Pancreas (tissue), 10 donors: ENCODE results near the gene OR1C1. TPM values are rescaled to one million over a fixed set of nuclear protein-coding genes. Genes with fewer than 3 reads are reported as not detected.
"Not testable (repeated sequence)": the region's sequence is repeated elsewhere in the genome, so short reads cannot be mapped to it uniquely, and the experiment has no call there.

Experiments used
- ATAC-seq, 4 donors: fragments of 200-7000 bp; cut with Tn5 transposase; one replicate each; pipeline versions ENCODE4 v1.8.0 to v1.9.1; 2020; ENCODE audit warnings: mild to moderate bottlenecking in 4 of 4, moderate library complexity in 4 of 4
- DNase-seq, 6 donors: peaks; one replicate each; pipeline ENCODE4 v3.0.0-alpha.2; 2020
- FAIRE-seq: peaks from 2 replicates; lab custom pipeline; 2012; peaks lifted over from hg19 to GRCh38; lab: Jason Lieb, UNC
- H3K27ac ChIP-seq, 4 donors: fragments of 200-600 bp; sonication (generic); 1 replicate in 3 of 4; 2 replicates in 1 of 4; pipeline versions ENCODE4 v1.5.0 to v1.8.0; 2020
- H3K27me3 ChIP-seq, 4 donors: fragments of 200-600 bp; one replicate each; pipeline ENCODE4 v1.8.0; 2021
- H3K36me3 ChIP-seq, 3 donors: fragments of 200-600 bp; sonication (generic) in 1 of 3; one replicate each; pipeline versions ENCODE4 v1.5.0 to v1.8.0; 2020 to 2021
- H3K4me1 ChIP-seq, 3 donors: fragments of 200-600 bp; one replicate each; pipeline ENCODE4 v1.8.0; 2021
- H3K4me3 ChIP-seq, 4 donors: fragments of 200-600 bp; sonication (generic) in 2 of 4; one replicate each; pipeline versions ENCODE4 v1.5.0 to v1.8.0; 2020 to 2021
- H3K9me3 ChIP-seq, 4 donors: fragments of 200-600 bp; one replicate each; pipeline ENCODE4 v1.8.0; 2021
- WGBS, 2 donors: extraction: QIAGEN DNeasy Blood & Tissue Kit; methylation state at CpG; one replicate each; pipeline ENCODE4 v1.1.7; 2013; 5-methylcytosine and 5-hydroxymethylcytosine counted together
- intact Hi-C, 3 donors: fragments of 100-400 bp; cut with DNase I; formaldehyde crosslinking; loops; one replicate each; pipeline versions ENCODE4 v1.11.1 to v1.14.2; 2022
- polyA plus RNA-seq, 2 donors: library from polyadenylated mRNA; stranded (reverse); fragments of 200-250 nt; gene quantifications; one replicate each; pipeline ENCODE4 v1.2.3, GENCODE V29; 2013
- total RNA-seq, 6 donors: library from RNA; stranded (reverse); fragmentation: NEBNext Ultra II Directional in 4 of 6; extraction: Animal tissue kit (Norgen Biotek cat#: 25700) in 4 of 6; gene quantifications; one replicate each; pipeline versions ENCODE4 v1.2.1 to v1.2.4, GENCODE V29; 2021 to 2023
- TF ChIP-seq, protein P1 (sequence below), 4 donors: fragments of 200-600 bp; sonication (generic) in 3 of 4; IDR thresholded peaks; one replicate each; pipeline versions ENCODE4 v1.5.0 to v1.8.0; 2021; ENCODE audit warnings: antibody characterized with exemption in 4 of 4
- donor health status: healthy with polysubstance abuse.
- donor health status: DM: no; HTN: no; CAD: no; lungs with moderate emphysema.
- donor health status: DM: no; HTN: no; CAD: no.
- donor health status: control.
- donor health status: control.
- donor health status: Bipolar disorder and iron deficiency.
- donor health status: DM: yes; HTN: yes; CAD: no.
- donor health status: DM: no; HTN: no; CAD: no.
- donor health status: DM: no; HTN: no; CAD: no.
- donor health status: DM: yes; HTN: yes; CAD: no.

Gene OR1C1
- total RNA-seq (not detected), polyA plus RNA-seq (not detected)

DNA sequence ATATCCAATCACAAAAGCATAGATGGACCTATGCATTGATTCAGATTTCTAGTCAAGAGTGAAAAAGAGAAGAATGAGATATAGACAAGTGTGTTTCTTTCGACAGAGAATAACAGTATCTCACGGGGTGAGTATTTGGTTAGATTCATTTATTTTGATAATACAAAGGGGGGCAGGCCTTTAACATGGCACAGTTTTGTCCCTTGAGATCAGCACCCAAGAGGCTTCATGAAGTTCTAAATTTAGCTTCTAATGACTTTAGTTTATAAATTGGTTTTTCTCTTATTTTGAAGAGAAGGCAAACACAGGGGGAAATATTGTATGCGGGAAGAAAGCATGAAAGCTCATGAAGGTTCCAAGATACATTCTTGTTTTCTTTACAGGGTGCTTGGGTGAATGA is at the start of gene OR1C1:
Gene OR1C1, minus strand, starts transcription at position 101 of the 400 bp plus-strand sequence. CDS start 2,150 bp downstream, outside the sequence.
- FAIRE-seq, result no peak
- WGBS, 2 donors, result 77 to 92% methylated on average over 3 of the region's 3 CpGs
- no peak within 1 kb of the TSS for H3K4me3 ChIP-seq
- H3K27me3 ChIP-seq, result no peaks in the 10 kb centered on the region
- no peak within 1 kb of the TSS for H3K27ac ChIP-seq
- intact Hi-C loops, result no loop called here
- no peak for ATAC-seq
- DNase-seq, result no peak
- no peaks in the 10 kb centered on the region for H3K36me3 ChIP-seq
- no peaks in the 10 kb centered on the region for H3K9me3 ChIP-seq
- TF ChIP-seq, protein P1, sequence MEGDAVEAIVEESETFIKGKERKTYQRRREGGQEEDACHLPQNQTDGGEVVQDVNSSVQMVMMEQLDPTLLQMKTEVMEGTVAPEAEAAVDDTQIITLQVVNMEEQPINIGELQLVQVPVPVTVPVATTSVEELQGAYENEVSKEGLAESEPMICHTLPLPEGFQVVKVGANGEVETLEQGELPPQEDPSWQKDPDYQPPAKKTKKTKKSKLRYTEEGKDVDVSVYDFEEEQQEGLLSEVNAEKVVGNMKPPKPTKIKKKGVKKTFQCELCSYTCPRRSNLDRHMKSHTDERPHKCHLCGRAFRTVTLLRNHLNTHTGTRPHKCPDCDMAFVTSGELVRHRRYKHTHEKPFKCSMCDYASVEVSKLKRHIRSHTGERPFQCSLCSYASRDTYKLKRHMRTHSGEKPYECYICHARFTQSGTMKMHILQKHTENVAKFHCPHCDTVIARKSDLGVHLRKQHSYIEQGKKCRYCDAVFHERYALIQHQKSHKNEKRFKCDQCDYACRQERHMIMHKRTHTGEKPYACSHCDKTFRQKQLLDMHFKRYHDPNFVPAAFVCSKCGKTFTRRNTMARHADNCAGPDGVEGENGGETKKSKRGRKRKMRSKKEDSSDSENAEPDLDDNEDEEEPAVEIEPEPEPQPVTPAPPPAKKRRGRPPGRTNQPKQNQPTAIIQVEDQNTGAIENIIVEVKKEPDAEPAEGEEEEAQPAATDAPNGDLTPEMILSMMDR (IDR thresholded peaks at IDR 0.05), result no peak
- no peaks in the 10 kb centered on the region for H3K4me1 ChIP-seq

- Histone ChIP-seq H3K36me3 (no peaks in the 10 kb centered on the region), H3K4me1 (no peaks in the 10 kb centered on the region), H3K4me3 (no peak overlapping the region), H3K9me3 (no peaks in the 10 kb centered on the region), H3K27ac (no peak overlapping the region), H3K27me3 (no peaks in the 10 kb centered on the region)
- DNase-seq (no peak), ATAC-seq (no peak), FAIRE-seq (no peak)
- TF ChIP-seq, protein P1 (IDR thresholded peaks at IDR 0.05), result no peak
- intact Hi-C loops, result no loop called here
- 0 to 9% methylated on average over 2 of the region's 2 CpGs for WGBS, 2 donors
These were observed 37.2 kb upstream of the OR1C1 start for GRCh38 chr1:247797518-247797917.

- Histone ChIP-seq H3K36me3 (no peaks in the 10 kb centered on the region), H3K27ac (no peak overlapping the region), H3K9me3 (no peaks in the 10 kb centered on the region), H3K4me1 (no peaks in the 10 kb centered on the region), H3K27me3 (no peaks in the 10 kb centered on the region), H3K4me3 (no peak overlapping the region)
- DNase-seq (no peak), FAIRE-seq (no peak), ATAC-seq (no peak)
- intact Hi-C loops, result no loop called here
- TF ChIP-seq, protein P1 (IDR thresholded peaks at IDR 0.05), result no peak
These were observed 9.2 kb upstream of the OR1C1 start for GRCh38 chr1:247769603-247770002.

GRCh38 chr1:247754311-247754710 is 6.0 kb downstream of the OR1C1 start:
- H3K27ac ChIP-seq, H3K4me3 ChIP-seq, H3K4me1 ChIP-seq, DNase-seq, FAIRE-seq, H3K36me3 ChIP-seq, H3K27me3 ChIP-seq, intact Hi-C loops, ATAC-seq, H3K9me3 ChIP-seq: not testable (repeated sequence)
- WGBS, 2 donors, result 69 to 91% methylated on average over 1 of the region's 1 CpG

DNA sequence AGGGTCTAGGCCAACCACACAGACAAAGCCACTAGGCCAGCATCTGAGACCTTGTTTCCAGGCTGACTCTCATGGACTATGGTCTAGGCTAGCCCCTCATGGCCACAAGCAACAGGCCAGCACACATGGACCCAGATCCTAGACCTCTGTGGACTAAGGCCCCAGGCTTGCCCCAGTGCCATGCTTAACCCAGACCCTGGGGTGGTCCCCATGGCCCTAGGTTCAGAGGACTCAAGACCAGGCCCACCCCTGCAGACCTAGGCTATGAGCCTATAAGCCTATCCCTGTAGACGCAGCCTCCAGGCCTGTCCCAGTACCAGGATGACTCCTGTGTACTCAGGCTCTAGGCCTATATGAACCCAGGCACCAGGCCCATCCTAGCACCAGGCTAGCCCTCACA is 10.5 kb downstream of the OR1C1 start:
- FAIRE-seq (no peak), DNase-seq (no peak), ATAC-seq (no peak)
- intact Hi-C loops, result no loop called here
- no peaks in the 10 kb centered on the region for H3K36me3 ChIP-seq
- H3K4me3 ChIP-seq, result no peak overlapping the region
- no peak overlapping the region for H3K27ac ChIP-seq
- no peaks in the 10 kb centered on the region for H3K4me1 ChIP-seq
- WGBS, 2 donors, result 63 to 67% methylated on average over 1 of the region's 1 CpG
- TF ChIP-seq, protein P1 (IDR thresholded peaks at IDR 0.05), result no peak
- no peaks in the 10 kb centered on the region for H3K27me3 ChIP-seq
- H3K9me3 ChIP-seq, result no peaks in the 10 kb centered on the region
